NCI-H510A treated with DMSO at 0.1 percent for 48 hours (cell line): ENCODE data around the gene CPNE5.

Source experiments
- DNase-seq: peaks from one replicate; lab custom pipeline; 2025; lab: John Stamatoyannopoulos, UW

Gene CPNE5

DNA sequence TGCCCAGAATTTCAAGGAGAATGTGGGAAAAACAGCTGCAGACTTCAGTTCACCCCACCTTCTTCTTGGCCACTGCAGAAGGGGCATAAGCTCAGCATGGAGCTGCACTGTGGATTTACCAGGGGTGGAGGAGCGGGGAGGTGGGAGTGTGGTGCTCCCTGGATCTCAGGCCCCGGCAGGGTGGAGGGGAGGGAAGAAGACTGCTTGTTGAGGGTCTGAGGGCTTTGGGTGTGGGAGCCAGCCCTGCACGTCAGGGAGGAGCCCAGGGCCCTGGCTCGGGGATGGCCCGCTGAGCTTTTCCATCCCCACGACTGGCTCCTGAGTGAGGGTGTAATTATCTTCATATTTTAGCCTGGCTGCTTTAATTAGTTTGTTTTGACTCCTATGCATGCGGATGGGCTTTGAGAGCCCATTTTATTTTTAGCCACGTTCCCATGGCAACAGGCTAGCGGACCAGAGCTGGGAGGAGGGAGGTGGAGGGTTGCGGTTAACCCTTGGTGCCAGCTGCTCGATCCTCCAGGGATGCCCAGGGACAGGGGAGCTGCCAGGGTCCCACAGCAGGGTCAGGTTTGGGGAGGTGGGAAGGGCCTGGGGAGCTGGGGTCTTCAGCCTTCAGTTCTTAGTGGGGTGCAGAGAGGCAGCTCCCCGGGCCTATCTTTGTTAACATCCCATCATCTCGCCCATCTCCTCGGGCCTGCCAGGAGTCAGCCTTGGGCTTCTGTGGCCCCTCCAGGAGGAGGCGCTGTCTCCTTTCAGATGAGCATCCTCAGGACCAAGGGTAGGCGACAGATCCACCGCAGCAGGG, 73.4 kb downstream of the CPNE5 start:
- peak; percentile 85 for DNase-seq

GRCh38 chr6:36765190-36765589, 74.1 kb downstream of the CPNE5 start:
- no peak for DNase-seq

- no peak for DNase-seq
Measured at GRCh38 chr6:36762123-36762522, 77.1 kb downstream of the CPNE5 start.

DNA sequence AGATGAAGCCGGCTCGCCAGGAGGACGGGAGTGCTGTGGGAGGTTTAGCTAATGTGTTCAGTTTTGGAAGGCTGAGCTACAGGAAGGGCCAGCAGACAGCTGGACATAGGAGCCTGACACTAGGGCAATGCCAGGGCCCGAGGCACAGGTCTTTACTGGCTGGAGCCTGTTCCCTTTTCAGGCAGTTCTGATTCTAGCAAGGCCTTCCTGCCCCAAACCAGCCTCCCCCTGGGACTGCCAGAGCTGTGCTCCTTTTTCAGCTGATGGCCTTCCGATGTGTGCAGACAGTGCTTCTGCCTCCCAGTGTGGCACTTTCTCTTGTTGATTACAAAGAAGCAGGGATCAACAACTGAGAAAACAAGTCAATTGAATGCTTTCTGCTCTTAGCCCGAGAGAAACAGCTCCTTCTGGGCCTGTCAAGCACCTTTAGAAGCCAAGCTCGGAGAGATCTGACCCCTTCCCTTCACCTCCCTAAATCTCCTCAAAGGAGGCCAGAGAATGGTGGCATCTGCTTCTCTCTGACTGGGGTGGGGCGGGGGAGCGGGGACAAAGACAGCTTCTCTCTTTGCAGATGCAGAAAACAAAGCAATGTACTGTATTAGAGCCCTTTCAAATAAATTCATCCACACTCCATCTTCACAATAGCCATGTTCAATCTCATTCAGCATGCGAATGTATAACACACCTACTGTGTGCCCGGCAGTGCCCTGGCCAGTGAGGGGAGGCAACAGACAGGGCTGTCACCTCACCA, 78.4 kb downstream of the CPNE5 start:
- no peak for DNase-seq

DNA sequence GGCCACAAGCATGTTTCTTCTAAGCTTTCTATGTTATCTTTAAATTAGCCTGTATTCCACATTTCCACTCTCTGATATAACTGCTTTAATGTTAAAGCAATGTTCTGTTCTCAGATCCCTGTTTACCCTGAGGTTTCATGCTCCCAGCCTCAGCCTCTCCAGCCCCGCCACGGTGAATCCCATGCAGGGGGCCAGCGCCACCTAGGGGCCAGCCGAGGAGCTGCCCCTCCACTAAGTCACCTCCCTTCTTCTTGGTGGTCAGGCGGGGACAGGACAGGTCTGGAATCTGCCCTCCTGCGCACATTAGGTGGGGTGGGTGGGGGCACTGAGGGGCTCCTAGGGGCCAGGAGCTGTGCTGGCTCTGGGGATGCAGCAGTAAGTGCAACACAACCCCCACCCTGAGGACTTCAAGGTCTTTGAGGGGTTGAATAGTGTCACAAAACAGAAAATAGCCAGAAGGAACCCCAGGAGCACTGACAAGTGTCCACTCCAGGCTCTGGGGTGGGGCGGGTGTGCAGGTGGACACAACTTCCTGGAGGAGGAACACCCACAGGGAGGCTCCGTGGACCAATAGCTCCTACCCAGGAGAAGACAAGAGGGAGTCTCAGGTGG, 80.0 kb downstream of the CPNE5 start:
- peak; percentile 92 for DNase-seq

DNA sequence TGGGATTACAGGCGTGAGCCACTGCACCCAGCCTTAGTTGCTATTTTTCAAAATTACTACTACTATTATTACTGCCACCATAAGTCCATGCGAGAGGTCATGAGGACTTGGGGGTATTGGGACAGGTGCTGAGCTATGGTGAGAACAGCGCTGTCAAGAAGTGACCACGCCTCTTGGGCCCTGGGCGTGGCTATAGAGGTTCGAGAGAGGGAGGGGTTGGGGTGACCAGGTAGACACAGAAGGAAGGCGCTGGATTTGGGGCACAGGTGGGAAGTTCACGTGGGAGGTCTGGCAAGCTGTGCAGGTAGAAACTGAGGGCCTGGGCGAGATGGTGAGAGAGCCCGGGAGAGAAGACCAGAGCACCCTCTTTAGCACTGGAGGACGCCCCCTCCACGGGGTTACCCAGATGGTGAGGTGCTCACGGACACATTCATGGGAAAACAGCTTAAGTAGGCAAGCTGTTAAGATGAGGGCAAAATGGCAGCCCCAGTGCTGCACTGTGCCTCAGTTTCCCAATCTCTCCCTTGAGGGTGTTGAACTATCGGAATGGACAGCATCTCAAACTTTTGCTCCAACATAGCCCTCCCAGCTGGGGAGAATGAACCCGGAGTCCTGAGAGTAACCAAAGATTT, 80.6 kb downstream of the CPNE5 start:
- no peak for DNase-seq

DNA sequence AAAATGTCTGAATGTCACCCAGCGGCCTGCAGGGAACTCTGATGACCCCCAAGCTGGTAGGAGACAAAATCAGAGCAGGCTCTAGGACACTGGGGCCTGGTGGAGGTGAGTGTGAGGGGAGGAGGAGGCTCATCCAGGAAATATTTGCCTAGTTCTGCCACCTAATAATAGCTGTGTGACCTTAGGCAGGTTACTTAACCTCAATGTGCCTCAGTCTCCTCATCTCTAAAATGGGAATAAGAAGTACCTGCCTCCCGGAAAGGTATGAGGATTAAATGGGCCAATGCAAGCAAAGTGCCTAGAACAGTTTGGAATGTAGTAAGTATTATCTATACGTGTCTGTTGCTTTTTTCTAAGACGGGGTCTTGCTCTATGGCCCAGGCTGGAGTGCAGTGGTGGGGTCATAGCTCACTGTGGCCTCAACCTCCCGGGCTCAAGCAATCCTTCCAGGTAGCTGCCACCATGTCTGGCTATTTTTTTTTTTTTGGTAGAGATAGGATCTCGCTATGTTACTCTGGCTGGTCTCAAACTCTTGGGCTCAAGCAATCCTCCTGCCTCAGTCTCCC, 81.2 kb downstream of the CPNE5 start:
- no peak for DNase-seq

DNA sequence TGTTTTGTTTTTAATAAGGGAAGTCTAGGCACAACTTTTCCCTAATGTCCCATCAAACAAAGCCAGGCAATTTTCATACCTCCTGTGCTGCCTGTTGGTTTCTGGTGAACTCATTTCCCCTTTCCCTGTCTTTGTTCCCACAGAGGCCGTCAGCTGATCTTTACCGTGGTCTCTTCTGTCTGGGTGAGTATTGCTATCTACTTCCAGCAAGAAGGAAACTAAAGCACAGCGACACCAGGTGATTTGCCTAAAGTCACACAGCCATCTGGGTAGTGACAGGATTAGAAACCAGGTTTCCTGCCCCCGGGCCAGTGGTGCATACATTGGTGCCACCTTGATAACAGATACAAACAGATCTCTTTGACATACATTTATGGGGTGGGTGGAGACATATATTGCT, 82.0 kb downstream of the CPNE5 start:
- DNase-seq, result no peak

- DNase-seq, result no peak
Measured at GRCh38 chr6:36756786-36757185, 82.5 kb downstream of the CPNE5 start.

- DNase-seq, result no peak
Measured at GRCh38 chr6:36755435-36756348, 83.6 kb downstream of the CPNE5 start.

GRCh38 chr6:36754582-36755434, 84.4 kb downstream of the CPNE5 start:
- peak; percentile 56 for DNase-seq

- no peak for DNase-seq
Measured at GRCh38 chr6:36753671-36754405, 85.4 kb downstream of the CPNE5 start.

DNA sequence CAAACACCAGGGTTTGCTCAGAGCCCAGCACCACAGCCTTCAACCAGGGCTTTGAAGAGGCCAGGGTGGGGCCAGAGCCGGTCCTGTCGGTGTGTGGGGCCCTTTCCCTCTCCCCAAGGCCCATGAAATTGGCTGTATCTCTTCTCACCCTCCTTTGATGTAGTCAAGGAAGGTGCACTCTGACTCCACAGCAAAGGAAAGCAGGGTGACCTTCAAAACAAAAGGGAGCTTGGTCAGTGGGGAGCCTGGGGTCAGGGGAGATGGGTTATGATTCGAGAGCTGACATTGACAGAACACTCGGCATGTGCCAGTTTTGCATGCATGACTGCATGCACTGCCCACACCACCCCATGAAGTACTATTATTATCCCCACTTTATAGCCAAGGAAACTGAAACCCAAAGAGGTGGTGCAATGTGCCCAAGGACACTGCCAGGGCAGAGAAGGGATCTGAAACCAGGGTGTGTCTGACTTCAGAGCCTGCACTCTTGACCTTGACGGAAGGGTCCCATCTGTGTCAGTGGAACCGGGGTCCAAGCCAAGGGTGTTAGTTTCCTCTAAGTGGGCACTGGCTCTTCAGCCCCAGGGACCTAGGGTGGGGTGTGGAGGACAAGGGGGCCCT, 86.2 kb downstream of the CPNE5 start:
- peak; percentile 55 for DNase-seq

DNA sequence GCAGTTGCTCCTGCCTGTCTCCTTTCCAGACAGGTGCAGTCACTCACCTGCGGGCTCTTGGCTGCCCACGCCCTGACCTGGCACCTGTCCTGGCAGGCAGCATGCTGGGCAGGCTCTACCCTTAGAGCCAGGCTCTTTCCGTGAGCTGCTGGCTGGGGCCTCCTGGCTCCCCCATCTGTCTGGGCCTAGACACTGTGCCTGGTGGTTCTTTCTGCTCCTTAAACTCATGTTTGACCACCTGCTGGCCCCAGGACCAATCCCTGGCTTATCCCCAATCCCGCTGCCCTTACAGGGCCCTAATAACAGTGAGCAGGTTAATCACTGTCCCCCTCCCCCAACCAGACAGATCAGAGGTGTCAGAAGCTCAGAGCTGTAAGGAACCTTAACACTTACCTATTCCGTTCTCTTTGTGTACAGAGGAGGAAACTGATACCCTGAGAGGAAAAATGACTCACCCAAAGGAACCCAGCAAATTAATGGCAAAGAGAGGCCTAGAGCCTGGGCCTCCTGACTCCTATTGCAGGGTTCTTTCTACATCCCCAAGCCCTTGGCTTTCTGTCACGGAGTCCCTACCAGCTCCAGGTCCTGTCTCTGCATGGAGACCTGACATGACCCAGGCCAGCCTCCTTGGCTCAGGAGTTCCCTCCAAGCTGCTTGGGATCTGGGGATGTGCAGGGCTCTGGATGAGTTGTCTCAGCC, 86.9 kb downstream of the CPNE5 start:
- DNase-seq, result peak; percentile 82

DNA sequence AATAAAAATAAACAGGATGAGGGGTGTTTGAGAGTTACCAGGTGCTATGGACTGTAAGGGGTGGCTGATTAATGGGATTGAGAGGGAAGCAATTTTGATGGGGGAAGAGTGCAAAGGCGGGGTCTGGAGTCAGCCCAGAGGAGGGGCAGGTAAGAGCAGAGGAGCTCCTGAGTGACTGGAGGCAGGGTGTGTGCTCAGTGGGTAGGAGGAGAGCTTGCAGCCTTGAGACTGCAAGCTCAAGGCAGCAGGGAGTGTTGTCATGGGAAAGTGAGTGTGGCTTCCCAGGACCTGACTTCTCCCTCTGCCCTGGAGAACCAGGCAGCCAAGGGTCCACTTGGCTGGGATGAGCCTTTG, 87.4 kb downstream of the CPNE5 start:
- DNase-seq, result no peak

DNA sequence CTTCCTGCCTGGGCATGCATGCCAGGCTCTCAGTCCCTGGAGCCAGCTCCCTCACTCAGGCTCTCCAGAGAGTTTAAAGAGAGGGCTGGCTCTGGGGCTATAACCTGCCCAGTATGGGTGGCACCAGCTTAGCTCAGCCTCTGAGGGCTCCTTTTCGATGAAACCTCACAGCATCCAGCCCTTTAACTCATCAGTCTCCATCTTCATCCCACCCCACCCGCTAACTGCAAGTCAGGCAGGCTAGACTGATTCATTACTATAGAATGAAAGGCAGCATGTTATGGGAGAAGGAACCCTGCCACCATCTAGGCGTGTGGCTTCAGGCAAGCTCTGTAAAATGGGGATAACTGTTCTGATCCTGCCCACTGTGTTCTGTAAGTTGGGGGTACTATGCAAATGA, 88.2 kb downstream of the CPNE5 start:
- peak; percentile 42 for DNase-seq

- no peak for DNase-seq
Measured at GRCh38 chr6:36749829-36750489, 89.3 kb downstream of the CPNE5 start.

DNA sequence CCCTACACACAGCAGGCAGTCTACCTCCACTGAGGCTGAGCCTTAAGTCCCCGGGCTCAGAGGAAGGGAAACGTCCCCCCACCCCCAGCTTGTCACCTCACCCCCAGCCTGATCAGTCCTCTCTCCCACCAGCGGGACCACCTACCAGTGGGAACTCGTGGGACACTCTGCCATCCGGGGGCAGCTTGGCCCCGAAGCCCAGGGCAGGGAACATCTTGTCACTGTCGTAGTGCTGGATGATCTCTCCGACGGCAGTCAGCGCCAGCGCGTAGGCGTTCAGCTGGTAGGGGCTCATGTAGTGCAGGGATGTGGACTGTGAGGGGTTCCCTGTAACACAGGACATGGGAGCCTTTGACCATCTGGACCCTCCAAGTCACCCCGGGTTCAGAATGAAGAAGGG, 93.0 kb downstream of the CPNE5 start:
- DNase-seq, result no peak
